Vagina (tissue), 2 donors: ENCODE results near the gene IL2RA. TPM values are rescaled to one million over a fixed set of nuclear protein-coding genes. Genes with fewer than 3 reads are reported as not detected.
"Not testable (repeated sequence)": the region's sequence is repeated elsewhere in the genome, so short reads cannot be mapped to it uniquely, and the experiment has no call there.

Experiments used
- DNase-seq, 2 donors: peaks; one replicate each; pipeline ENCODE4 v3.0.0-alpha.2; 2017; ENCODE audit errors: extremely low spot score in 2 of 2
- H3K27ac ChIP-seq: fragments of 200-600 bp; sonication (generic); one replicate; pipeline ENCODE4 v1.5.1; 2019
- H3K27me3 ChIP-seq: fragments of 200-600 bp; sonication (generic); one replicate; pipeline ENCODE4 v1.5.1; 2019
- H3K36me3 ChIP-seq, 2 donors: fragments of 200-600 bp; sonication (generic); one replicate each; pipeline ENCODE4 v1.5.1; 2017 to 2019
- H3K4me1 ChIP-seq: fragments of 200-600 bp; sonication (generic); one replicate; pipeline ENCODE4 v1.5.1; 2019
- H3K4me3 ChIP-seq, 2 donors: fragments of 200-600 bp; sonication (generic); 1 replicate in 1 of 2; 2 replicates in 1 of 2; pipeline ENCODE4 v1.5.1; 2016 to 2019
- H3K9me3 ChIP-seq: fragments of 200-600 bp; sonication (generic); one replicate; pipeline ENCODE4 v1.5.1; 2019
- POLR2A ChIP-seq, 2 donors: fragments of 450-650 bp; IDR thresholded peaks; one replicate each; pipeline ENCODE4 v1.6.1; 2017; ENCODE audit warnings: antibody characterized with exemption in 2 of 2, mild to moderate bottlenecking in 2 of 2, moderate library complexity in 2 of 2
- POLR2AphosphoS5 ChIP-seq, 2 donors: sonication (generic); formaldehyde crosslinking; IDR thresholded peaks; one replicate each; pipeline ENCODE4 v1.9.0; 2017; ENCODE audit warnings: antibody characterized with exemption in 2 of 2, mild to moderate bottlenecking in 2 of 2, low read depth in 1 of 2; ENCODE audit not compliant: insufficient read depth in 1 of 2
- intact Hi-C: fragments of 100-400 bp; cut with DNase I; formaldehyde crosslinking; loops from one replicate; pipeline ENCODE4 v1.15.1; 2023
- total RNA-seq: library from RNA; depleted of rRNA; stranded (reverse); fragments of >200 nt; gene quantifications from one replicate; pipeline ENCODE4 v1.2.3, GENCODE V29; 2016
- TF ChIP-seq, protein P1 (sequence below), 3 experiments: fragments of 450-650 bp in 2 of 3; fragments of 200-600 bp in 1 of 3; sonication (generic) in 1 of 3; IDR thresholded peaks; one replicate each; pipeline ENCODE4 v1.5.1; 2017 to 2019; ENCODE audit warnings: antibody characterized with exemption in 3 of 3, mild to moderate bottlenecking in 2 of 3, moderate library complexity in 2 of 3

Gene IL2RA
- total RNA-seq, 1 donor from 2014 or later, result not detected

DNA sequence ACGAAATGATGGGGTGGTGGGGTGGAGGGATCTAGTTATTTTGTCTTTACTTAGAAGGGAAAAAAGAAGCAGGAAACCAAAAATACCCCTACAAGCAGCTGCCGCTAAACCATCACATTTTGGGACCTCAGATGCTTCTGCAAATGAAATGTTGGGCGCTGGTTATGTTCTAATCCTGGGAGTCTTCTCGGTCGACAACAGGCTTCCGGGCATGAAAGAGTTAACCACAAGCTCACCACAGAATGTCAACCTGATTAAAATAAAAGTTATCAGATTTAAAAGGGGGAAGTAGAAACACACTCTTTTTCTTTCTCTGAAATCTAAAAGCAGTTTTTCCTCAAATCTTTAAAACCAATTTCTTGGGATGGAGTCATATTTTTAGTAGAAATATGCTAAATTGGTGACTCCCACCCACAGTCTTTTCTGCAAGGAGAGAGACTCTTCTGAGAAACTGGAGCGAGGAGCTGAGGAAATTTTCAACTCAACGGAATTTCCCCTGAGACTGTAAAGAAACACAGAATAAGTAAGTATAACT is 16.8 kb downstream of the IL2RA start:
- no peak for DNase-seq
- intact Hi-C loops, result no loop called here

DNA sequence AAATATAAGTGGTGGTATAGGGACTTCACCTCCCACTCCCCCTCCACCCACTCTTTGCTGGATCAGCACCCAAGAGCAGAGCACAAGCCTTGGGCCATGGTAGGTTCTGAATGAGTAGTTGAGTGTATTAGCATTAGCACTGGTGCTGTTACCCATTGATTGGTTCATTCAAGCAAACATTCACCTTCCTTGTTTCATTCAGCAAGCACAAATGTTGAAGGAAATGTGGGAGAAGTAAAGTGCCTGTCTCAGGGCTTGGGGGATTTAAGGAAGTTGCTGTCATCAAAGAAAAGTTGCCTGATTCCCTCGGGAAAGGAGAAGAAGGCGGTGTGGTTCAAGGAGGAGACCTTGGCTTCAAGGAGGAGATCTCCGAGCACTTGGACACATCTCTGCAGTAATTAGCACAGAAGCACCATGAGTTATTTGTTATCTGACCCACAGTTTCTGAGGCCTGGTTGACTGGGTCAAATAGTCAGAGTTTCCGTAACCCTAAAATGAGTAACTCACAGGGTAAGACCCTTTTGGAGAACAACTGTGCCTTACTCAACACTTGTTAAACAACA is 17.3 kb downstream of the IL2RA start:
- peak; percentile 22 to 70 for DNase-seq
- no peaks in the 10 kb centered on the region for H3K27me3 ChIP-seq
- no peak for TF ChIP-seq POLR2AphosphoS5 (IDR thresholded peaks at IDR 0.05; ENCODE audit: insufficient read depth in 1 of 2, low read depth in 1 of 2)
- no peak for TF ChIP-seq POLR2A (IDR thresholded peaks at IDR 0.05)
- TF ChIP-seq, protein P1, sequence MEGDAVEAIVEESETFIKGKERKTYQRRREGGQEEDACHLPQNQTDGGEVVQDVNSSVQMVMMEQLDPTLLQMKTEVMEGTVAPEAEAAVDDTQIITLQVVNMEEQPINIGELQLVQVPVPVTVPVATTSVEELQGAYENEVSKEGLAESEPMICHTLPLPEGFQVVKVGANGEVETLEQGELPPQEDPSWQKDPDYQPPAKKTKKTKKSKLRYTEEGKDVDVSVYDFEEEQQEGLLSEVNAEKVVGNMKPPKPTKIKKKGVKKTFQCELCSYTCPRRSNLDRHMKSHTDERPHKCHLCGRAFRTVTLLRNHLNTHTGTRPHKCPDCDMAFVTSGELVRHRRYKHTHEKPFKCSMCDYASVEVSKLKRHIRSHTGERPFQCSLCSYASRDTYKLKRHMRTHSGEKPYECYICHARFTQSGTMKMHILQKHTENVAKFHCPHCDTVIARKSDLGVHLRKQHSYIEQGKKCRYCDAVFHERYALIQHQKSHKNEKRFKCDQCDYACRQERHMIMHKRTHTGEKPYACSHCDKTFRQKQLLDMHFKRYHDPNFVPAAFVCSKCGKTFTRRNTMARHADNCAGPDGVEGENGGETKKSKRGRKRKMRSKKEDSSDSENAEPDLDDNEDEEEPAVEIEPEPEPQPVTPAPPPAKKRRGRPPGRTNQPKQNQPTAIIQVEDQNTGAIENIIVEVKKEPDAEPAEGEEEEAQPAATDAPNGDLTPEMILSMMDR (IDR thresholded peaks at IDR 0.05), result no peak
- H3K36me3 ChIP-seq, result no peaks in the 10 kb centered on the region
- H3K4me1 ChIP-seq, result no peaks in the 10 kb centered on the region
- H3K27ac ChIP-seq, result no peak overlapping the region
- H3K4me3 ChIP-seq, result no peak overlapping the region
- no peaks in the 10 kb centered on the region for H3K9me3 ChIP-seq
- intact Hi-C loops, result no loop called here

More for the DNA sequence above, 16.8 kb downstream of the IL2RA start:
- Histone ChIP-seq H3K36me3 (no peaks in the 10 kb centered on the region), H3K9me3 (no peaks in the 10 kb centered on the region), H3K4me1 (peaks cover 5% of the 10 kb centered on the region), H3K27ac (no peak overlapping the region), H3K27me3 (no peaks in the 10 kb centered on the region), H3K4me3 (no peak overlapping the region)
- TF ChIP-seq POLR2A (IDR thresholded peaks at IDR 0.05) (no peak), POLR2AphosphoS5 (IDR thresholded peaks at IDR 0.05; ENCODE audit: insufficient read depth in 1 of 2, low read depth in 1 of 2) (no peak)
- TF ChIP-seq, protein P1 (IDR thresholded peaks at IDR 0.05), result no peak

DNA sequence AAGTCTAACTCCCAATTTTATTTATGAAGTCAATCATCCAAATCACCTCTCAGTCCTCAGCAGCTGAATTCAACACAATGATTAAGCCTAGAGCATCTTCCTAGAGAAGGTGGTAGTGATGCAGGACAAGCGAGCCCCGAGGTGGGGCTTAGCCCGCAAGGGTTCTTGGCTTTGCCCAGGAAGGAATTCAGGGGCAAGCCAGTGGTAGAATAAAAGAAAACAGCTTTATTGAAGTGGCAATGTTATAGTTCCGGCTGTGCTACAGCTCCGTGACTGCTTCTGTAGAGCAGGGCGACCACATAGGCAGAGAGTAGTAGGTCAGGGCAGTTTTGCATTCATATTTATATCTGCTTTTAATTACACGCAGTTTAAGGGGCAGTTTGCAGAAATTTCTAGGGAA is 18.1 kb downstream of the IL2RA start:
- Histone ChIP-seq H3K27ac (no peak overlapping the region), H3K9me3 (no peaks in the 10 kb centered on the region), H3K4me3 (no peak overlapping the region), H3K36me3 (no peaks in the 10 kb centered on the region), H3K27me3 (no peaks in the 10 kb centered on the region), H3K4me1 (no peaks in the 10 kb centered on the region)
- no peak for TF ChIP-seq POLR2AphosphoS5 (IDR thresholded peaks at IDR 0.05; ENCODE audit: insufficient read depth in 1 of 2, low read depth in 1 of 2)
- TF ChIP-seq, protein P1 (IDR thresholded peaks at IDR 0.05), result no peak
- TF ChIP-seq POLR2A (IDR thresholded peaks at IDR 0.05), result no peak
- intact Hi-C loops, result no loop called here
- peak in 1 of 2 donors; percentile 5 for DNase-seq

DNA sequence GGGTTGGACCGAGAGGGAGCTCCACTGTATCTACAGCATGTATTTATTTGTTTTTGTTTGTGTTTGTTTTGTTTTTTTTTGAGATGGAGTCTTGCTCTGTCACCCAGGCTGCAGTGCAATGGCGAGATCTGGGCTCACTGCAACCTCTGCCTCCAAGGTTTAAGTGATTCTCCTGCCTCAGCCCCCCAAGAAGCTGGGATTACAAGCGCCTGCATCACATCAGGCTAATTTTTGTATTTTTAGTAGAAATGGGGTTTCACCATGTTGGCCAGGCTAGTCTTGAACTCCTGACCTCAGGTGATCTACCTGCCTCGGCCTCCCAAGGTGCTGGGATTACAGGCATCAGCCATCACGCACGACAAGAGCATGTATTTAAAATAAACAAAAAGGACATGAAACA is 18.8 kb downstream of the IL2RA start:
- H3K9me3 ChIP-seq, H3K4me3 ChIP-seq, H3K4me1 ChIP-seq, intact Hi-C loops, H3K27me3 ChIP-seq, H3K36me3 ChIP-seq, H3K27ac ChIP-seq, DNase-seq: not testable (repeated sequence)

DNA sequence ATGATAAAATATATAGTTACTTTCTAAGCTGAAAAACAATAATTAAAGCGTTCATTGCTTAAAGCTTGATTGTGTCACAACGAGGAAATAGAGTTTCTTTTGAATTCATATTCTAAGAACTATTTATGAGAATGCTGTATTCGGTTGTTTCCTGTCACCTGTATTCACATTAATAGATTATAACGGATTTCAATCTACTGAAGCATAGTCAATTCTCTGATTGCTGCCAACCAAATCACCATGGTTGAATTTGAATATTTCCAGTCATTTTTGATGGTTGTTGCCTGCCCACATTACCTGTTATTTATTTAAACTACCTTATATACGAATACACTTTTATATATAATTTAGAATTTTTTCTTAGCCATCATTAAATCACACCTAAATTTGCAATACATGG is 22.0 kb downstream of the IL2RA start:
- DNase-seq, result no peak
- TF ChIP-seq, protein P1 (IDR thresholded peaks at IDR 0.05), result no peak
- no peak for TF ChIP-seq POLR2A (IDR thresholded peaks at IDR 0.05)
- no peak for TF ChIP-seq POLR2AphosphoS5 (IDR thresholded peaks at IDR 0.05; ENCODE audit: insufficient read depth in 1 of 2, low read depth in 1 of 2)
- Histone ChIP-seq H3K36me3 (no peaks in the 10 kb centered on the region), H3K27me3 (no peaks in the 10 kb centered on the region), H3K27ac (no peak overlapping the region), H3K9me3 (no peaks in the 10 kb centered on the region), H3K4me3 (no peak overlapping the region), H3K4me1 (no peaks in the 10 kb centered on the region)
- intact Hi-C loops, result no loop called here
